HEK293 (cell line): Measurements from ENCODE around the gene WASF2.

Source experiments
- CTCF ChIP-seq: fragments of 450-650 bp; formaldehyde crosslinking; IDR thresholded peaks from 2 replicates; pipeline ENCODE4 v1.5.1; 2016; ENCODE audit warnings: missing biosample characterization, missing genetic modification characterization
- GLIS1 ChIP-seq: fragments of 450-650 bp; formaldehyde crosslinking; IDR thresholded peaks from 2 replicates; pipeline ENCODE4 v1.5.1; 2016; ENCODE audit warnings: missing biosample characterization, missing genetic modification characterization
- HOXC10 ChIP-seq: sonication (generic); formaldehyde crosslinking; IDR thresholded peaks from 2 replicates; pipeline ENCODE4 v1.8.1; 2023; ENCODE audit warnings: mild to moderate bottlenecking, missing genetic modification reagents
- PRDM1 ChIP-seq: fragments of 450-650 bp; formaldehyde crosslinking; IDR thresholded peaks from 2 replicates; pipeline ENCODE4; 2016; ENCODE audit warnings: missing biosample characterization, missing genetic modification characterization
- TCF7L2 ChIP-seq: IDR thresholded peaks from 2 replicates; pipeline ENCODE4 v1.6.1; 2011; ENCODE audit warnings: low read depth, mild to moderate bottlenecking, inconsistent platforms, low read length, moderate library complexity, borderline replicate concordance
- YY2 ChIP-seq: fragments of 450-650 bp; formaldehyde crosslinking; IDR thresholded peaks from 2 replicates; pipeline ENCODE4 v1.5.1; 2016; ENCODE audit warnings: missing biosample characterization, missing genetic modification characterization
- ZBTB49 ChIP-seq: fragments of 450-650 bp; formaldehyde crosslinking; IDR thresholded peaks from 2 replicates; pipeline ENCODE4 v1.5.1; 2016; ENCODE audit warnings: missing biosample characterization, missing genetic modification characterization, low read depth
- ZNF274 ChIP-seq, 2 experiments: fragments of 200-500 bp in 1 of 2; fragments of 450-650 bp in 1 of 2; sonication (Bioruptor generic) in 1 of 2; formaldehyde crosslinking in 1 of 2; IDR thresholded peaks; 2 replicates each; pipeline versions ENCODE4 v1.5.1 to v1.6.1; 2014 to 2016; ENCODE audit warnings: borderline replicate concordance in 1 of 2, inconsistent platforms in 1 of 2, low read length in 1 of 2, missing biosample characterization in 1 of 2, missing genetic modification characterization in 1 of 2
- ZNF311 ChIP-seq: fragments of 450-650 bp; formaldehyde crosslinking; IDR thresholded peaks from 2 replicates; pipeline ENCODE4 v1.5.1; 2017; ENCODE audit warnings: missing biosample characterization, missing genetic modification characterization, borderline replicate concordance
- ZNF707 ChIP-seq: fragments of 450-650 bp; formaldehyde crosslinking; IDR thresholded peaks from 2 replicates; pipeline ENCODE4 v1.5.1; 2016; ENCODE audit warnings: missing biosample characterization, missing genetic modification characterization
- TF ChIP-seq, protein P1 (sequence below): fragments of 450-650 bp; formaldehyde crosslinking; IDR thresholded peaks from 2 replicates; pipeline ENCODE4 v1.5.1; 2016; ENCODE audit warnings: missing biosample characterization, missing genetic modification characterization
- TF ChIP-seq, protein P2 (sequence below): fragments of 450-650 bp; formaldehyde crosslinking; IDR thresholded peaks from 2 replicates; pipeline ENCODE4 v1.5.1; 2017; ENCODE audit warnings: missing biosample characterization, missing genetic modification characterization

- no peak for TF ChIP-seq CTCF (tag by site-specific recombination)
- TF ChIP-seq GLIS1 (tag by site-specific recombination), result no peak
- TF ChIP-seq ZNF274 (IDR thresholded peaks at IDR 0.05; ENCODE audit: low read length), result no peak
- no peak for TF ChIP-seq ZNF274 (tag by site-specific recombination; IDR thresholded peaks at IDR 0.05; ENCODE audit: borderline replicate concordance)
- TF ChIP-seq YY2, result no peak
- TF ChIP-seq ZNF311 (tag by site-specific recombination), result no peak
- TF ChIP-seq ZBTB49 (tag by site-specific recombination), result no peak
- TF ChIP-seq, protein P1, sequence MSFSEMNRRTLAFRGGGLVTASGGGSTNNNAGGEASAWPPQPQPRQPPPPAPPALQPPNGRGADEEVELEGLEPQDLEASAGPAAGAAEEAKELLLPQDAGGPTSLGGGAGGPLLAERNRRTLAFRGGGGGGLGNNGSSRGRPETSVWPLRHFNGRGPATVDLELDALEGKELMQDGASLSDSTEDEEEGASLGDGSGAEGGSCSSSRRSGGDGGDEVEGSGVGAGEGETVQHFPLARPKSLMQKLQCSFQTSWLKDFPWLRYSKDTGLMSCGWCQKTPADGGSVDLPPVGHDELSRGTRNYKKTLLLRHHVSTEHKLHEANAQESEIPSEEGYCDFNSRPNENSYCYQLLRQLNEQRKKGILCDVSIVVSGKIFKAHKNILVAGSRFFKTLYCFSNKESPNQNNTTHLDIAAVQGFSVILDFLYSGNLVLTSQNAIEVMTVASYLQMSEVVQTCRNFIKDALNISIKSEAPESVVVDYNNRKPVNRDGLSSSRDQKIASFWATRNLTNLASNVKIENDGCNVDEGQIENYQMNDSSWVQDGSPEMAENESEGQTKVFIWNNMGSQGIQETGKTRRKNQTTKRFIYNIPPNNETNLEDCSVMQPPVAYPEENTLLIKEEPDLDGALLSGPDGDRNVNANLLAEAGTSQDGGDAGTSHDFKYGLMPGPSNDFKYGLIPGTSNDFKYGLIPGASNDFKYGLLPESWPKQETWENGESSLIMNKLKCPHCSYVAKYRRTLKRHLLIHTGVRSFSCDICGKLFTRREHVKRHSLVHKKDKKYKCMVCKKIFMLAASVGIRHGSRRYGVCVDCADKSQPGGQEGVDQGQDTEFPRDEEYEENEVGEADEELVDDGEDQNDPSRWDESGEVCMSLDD, result no peak
- no peak for TF ChIP-seq PRDM1 (tag by site-specific recombination)
- no peak for TF ChIP-seq TCF7L2
- TF ChIP-seq ZNF707 (tag by site-specific recombination), result no peak
- TF ChIP-seq HOXC10 (CRISPR knock-in tag), result no peak
- TF ChIP-seq, protein P2, sequence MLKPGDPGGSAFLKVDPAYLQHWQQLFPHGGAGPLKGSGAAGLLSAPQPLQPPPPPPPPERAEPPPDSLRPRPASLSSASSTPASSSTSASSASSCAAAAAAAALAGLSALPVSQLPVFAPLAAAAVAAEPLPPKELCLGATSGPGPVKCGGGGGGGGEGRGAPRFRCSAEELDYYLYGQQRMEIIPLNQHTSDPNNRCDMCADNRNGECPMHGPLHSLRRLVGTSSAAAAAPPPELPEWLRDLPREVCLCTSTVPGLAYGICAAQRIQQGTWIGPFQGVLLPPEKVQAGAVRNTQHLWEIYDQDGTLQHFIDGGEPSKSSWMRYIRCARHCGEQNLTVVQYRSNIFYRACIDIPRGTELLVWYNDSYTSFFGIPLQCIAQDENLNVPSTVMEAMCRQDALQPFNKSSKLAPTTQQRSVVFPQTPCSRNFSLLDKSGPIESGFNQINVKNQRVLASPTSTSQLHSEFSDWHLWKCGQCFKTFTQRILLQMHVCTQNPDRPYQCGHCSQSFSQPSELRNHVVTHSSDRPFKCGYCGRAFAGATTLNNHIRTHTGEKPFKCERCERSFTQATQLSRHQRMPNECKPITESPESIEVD, result no peak
Measured at GRCh38 chr1:27522432-27523336, 32.7 kb upstream of the WASF2 start.
